Thyroid gland (tissue), 4 donors: ENCODE measurements around the gene C19orf12. TPM values are rescaled to one million over a fixed set of nuclear protein-coding genes. Genes with fewer than 3 reads are reported as not detected.
A peak's percentile ranks its signal among the peaks of the same experiment; 100 is the strongest.

ENCODE experiments used
- DNase-seq, 2 donors: peaks; one replicate each; pipeline ENCODE4 v3.0.0-alpha.2; 2019
- H3K27ac ChIP-seq, 3 donors: fragments of 200-600 bp; sonication (generic); 1 replicate in 2 of 3; 2 replicates in 1 of 3; pipeline ENCODE4 v1.5.1; 2016 to 2019; ENCODE audit warnings: mild to moderate bottlenecking in 1 of 3, moderate library complexity in 1 of 3
- H3K27me3 ChIP-seq: fragments of 200-600 bp; sonication (generic); one replicate; pipeline ENCODE4 v1.5.1; 2019
- H3K36me3 ChIP-seq, 2 donors: fragments of 200-600 bp; sonication (generic); one replicate each; pipeline ENCODE4 v1.5.1; 2016 to 2019
- H3K4me1 ChIP-seq, 2 donors: fragments of 200-600 bp; sonication (generic); one replicate each; pipeline ENCODE4 v1.5.1; 2017 to 2019
- H3K4me3 ChIP-seq, 3 donors: fragments of 200-600 bp; sonication (generic); replicated peaks in 1 of 3; 1 replicate in 2 of 3; 2 replicates in 1 of 3; pipeline ENCODE4 v1.5.1; 2016; ENCODE audit warnings: mild to moderate bottlenecking in 1 of 3
- H3K9me3 ChIP-seq: fragments of 200-600 bp; sonication (generic); one replicate; pipeline ENCODE4 v1.5.1; 2017
- POLR2A ChIP-seq, 2 donors: fragments of 450-650 bp; IDR thresholded peaks; one replicate each; pipeline ENCODE4 v1.6.1; 2017; ENCODE audit warnings: antibody characterized with exemption in 2 of 2, mild to moderate bottlenecking in 2 of 2, moderate library complexity in 1 of 2
- WGBS, 2 donors: methylation state at CpG; one replicate each; pipeline ENCODE4 v1.1.5; 2017; 5-methylcytosine and 5-hydroxymethylcytosine counted together
- intact Hi-C: fragments of 100-400 bp; cut with DNase I; formaldehyde crosslinking; loops from one replicate; pipeline ENCODE4 v1.15.1; 2023
- total RNA-seq, 4 donors: library from RNA; depleted of rRNA; stranded (reverse); fragments of >200 nt; gene quantifications; one replicate each; pipeline ENCODE4 v1.2.3, GENCODE V29; 2016
- TF ChIP-seq, protein P1 (sequence below), 6 experiments: fragments of 200-600 bp in 3 of 6; fragments of 450-650 bp in 3 of 6; sonication (generic) in 3 of 6; IDR thresholded peaks; one replicate each; pipeline ENCODE4 v1.5.1; 2016 to 2019; ENCODE audit warnings: antibody characterized with exemption in 6 of 6, mild to moderate bottlenecking in 2 of 6, inconsistent platforms in 1 of 6, moderate library complexity in 1 of 6

The C19orf12 gene
- total RNA-seq, 4 donors from 2014 or later = 24.4 to 34.0 (median 31.9) TPM

DNA sequence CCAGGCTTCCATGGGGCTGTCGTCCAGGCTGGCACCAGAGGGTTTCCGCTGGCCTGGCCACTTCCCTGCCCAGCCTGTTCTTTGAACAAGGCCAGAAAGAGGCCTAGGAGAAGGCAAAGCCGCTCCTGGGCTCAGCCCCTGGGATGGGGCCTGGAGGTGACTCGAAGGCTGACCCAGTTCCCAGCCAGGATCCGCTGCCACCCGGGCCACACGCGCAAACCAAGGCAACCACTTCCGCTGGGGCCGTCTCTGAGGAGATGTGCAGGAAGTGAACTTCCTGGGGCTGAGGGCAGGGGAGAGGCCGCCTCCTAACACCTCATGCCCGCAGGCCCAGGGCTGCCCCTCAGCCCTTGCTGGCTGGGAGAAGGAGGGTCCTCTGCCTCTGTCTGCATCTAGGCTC lies 34.6 kb downstream of the C19orf12 start:
- intact Hi-C loops = no loop called here
- no peak overlapping the region for H3K4me3 ChIP-seq
- TF ChIP-seq, protein P1, sequence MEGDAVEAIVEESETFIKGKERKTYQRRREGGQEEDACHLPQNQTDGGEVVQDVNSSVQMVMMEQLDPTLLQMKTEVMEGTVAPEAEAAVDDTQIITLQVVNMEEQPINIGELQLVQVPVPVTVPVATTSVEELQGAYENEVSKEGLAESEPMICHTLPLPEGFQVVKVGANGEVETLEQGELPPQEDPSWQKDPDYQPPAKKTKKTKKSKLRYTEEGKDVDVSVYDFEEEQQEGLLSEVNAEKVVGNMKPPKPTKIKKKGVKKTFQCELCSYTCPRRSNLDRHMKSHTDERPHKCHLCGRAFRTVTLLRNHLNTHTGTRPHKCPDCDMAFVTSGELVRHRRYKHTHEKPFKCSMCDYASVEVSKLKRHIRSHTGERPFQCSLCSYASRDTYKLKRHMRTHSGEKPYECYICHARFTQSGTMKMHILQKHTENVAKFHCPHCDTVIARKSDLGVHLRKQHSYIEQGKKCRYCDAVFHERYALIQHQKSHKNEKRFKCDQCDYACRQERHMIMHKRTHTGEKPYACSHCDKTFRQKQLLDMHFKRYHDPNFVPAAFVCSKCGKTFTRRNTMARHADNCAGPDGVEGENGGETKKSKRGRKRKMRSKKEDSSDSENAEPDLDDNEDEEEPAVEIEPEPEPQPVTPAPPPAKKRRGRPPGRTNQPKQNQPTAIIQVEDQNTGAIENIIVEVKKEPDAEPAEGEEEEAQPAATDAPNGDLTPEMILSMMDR (IDR thresholded peaks at IDR 0.05) = no peak
- TF ChIP-seq POLR2A (IDR thresholded peaks at IDR 0.05) = no peak
- H3K27ac ChIP-seq = peak overlapping the region in 1 of 3 donors; percentile 6
- peak in 1 of 2 donors; percentile 25 for DNase-seq
- no peaks in the 10 kb centered on the region for H3K9me3 ChIP-seq
- peaks cover 0 to 5% of the 10 kb centered on the region in 2 donors for H3K36me3 ChIP-seq
- peaks cover 9 to 26% of the 10 kb centered on the region in 2 donors for H3K4me1 ChIP-seq
- WGBS, 2 donors = 63% methylated on average over 9 of the region's 12 CpGs; no CpG with 5 or more reads in 1 of the 2 donors
- H3K27me3 ChIP-seq = no peaks in the 10 kb centered on the region

DNA sequence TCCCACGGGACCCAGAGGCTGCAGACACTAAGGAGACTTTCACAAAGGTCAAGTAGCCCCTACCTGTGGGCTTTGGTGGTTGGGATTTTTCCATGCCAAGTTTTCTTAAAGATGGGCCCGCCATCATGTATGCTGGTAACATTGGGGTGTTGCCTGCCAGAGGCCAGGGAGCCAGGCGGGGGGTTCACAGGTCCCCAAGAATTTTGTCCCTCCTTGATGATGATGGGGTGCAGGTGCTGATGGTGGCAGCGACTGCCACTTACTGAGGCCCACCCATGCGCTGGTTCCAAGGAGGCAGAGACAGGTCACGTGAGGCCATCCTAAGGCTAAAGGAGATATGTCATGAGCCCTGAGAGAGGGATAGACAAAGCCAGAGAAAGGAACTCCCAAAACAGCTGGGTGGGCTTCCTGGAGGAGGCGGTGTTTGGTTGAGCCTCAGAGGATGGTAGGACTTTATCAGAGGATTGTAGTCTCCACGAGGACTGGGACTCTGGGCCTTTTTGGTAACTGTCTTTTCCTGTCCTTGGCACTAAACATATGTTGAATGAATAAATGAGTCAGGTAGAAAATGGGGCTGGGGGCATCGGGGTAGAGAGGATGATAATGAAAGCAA lies 35.4 kb downstream of the C19orf12 start:
- H3K27ac ChIP-seq = no peak overlapping the region
- no peak for TF ChIP-seq POLR2A (IDR thresholded peaks at IDR 0.05)
- TF ChIP-seq, protein P1 (IDR thresholded peaks at IDR 0.05) = no peak
- H3K4me3 ChIP-seq = no peak overlapping the region
- H3K4me1 ChIP-seq = peaks cover 9 to 26% of the 10 kb centered on the region in 2 donors
- DNase-seq = no peak
- peaks cover 6 to 11% of the 10 kb centered on the region in 2 donors for H3K36me3 ChIP-seq
- H3K27me3 ChIP-seq = no peaks in the 10 kb centered on the region
- intact Hi-C loops = no loop called here
- no peaks in the 10 kb centered on the region for H3K9me3 ChIP-seq
- WGBS, 2 donors = 89 to 92% methylated on average over 9 of the region's 9 CpGs

DNA sequence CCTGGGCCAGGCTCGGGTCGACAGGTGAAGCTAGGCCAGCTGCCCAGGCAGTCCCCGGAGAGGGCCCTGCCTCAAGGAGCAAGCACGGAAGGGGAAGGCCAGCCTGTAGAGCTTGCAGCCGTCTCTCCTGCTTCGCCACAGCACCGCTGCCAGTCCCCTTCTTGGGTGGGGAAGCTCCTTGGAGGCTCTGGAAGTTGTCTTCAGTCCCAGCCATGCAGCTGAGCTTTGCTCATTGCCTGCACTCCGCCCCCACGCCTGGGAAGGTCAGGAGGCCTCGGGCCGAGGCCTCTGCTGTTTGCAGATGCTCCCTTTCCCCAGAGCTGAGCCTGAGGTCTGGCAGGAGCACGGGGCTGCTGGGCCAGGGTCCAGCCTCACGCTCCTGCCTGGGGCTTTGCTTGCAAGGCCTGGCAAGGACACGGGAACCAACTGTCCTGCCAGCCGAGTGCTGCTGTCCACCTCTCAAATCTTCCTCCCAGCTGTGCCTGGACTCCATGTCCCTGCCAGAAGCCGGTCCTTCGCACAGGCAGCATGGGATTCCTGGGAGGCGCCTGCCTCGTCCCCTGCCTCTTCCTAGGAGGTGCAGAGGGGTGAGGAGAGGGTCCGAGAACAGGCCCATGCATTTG lies 36.5 kb downstream of the C19orf12 start:
- H3K9me3 ChIP-seq = no peaks in the 10 kb centered on the region
- DNase-seq = peak in 1 of 2 donors; percentile 28
- TF ChIP-seq POLR2A (IDR thresholded peaks at IDR 0.05) = no peak
- TF ChIP-seq, protein P1 (IDR thresholded peaks at IDR 0.05) = no peak
- WGBS, 2 donors = 74 to 80% methylated on average over 10 to 17 of the region's 20 CpGs
- H3K4me1 ChIP-seq = peaks cover 9 to 26% of the 10 kb centered on the region in 2 donors
- H3K27me3 ChIP-seq = no peaks in the 10 kb centered on the region
- H3K27ac ChIP-seq = no peak overlapping the region
- no peak overlapping the region for H3K4me3 ChIP-seq
- H3K36me3 ChIP-seq = peaks cover 12 to 19% of the 10 kb centered on the region in 2 donors
- intact Hi-C loops = no loop called here

DNA sequence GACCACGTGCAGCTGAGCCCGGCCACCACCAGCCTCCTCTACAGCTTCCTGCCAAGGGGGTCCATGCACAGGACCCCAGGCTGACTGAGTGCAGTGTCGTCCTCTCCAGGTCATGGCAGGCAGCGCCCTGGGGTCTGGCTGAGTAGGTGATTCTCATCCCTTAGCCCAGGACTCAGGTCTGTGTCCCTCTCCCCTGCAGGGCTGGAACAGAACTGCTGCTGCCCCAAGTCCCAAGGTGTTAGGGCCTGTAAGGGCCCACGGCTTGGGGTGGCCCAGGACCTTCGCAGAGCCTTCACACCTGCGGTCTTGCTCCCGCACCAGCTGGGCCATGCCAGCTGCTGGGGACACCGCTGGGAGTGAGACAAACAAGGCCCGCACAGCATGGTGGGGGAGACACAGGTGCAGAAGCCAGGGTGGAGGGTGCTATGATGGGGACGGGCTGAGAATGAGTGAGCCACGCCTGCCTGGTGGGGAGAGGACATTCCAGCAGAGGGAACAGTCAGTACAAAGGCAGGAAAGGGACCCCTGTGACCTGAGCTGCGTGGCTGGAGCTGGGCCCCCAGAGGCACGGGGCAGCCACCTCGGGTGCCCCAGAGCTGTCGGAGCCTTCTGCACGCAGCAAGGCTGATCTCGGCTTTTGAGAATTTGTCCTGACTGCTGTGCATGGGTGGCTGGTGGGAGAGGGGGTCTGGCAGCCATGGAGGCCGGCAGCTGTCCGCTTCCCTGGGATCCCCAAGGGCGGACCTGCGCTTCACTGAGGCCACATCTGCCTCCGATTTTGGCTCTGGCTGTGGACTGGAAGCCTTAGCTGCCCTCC lies 37.9 kb downstream of the C19orf12 start:
- H3K27me3 ChIP-seq = no peaks in the 10 kb centered on the region
- H3K27ac ChIP-seq = peak overlapping the region; percentile 6 to 65 (median 27)
- no peak overlapping the region for H3K4me3 ChIP-seq
- H3K4me1 ChIP-seq = peaks cover 9 to 34% of the 10 kb centered on the region in 2 donors
- DNase-seq = no peak
- H3K36me3 ChIP-seq = peaks cover 12 to 19% of the 10 kb centered on the region in 2 donors
- H3K9me3 ChIP-seq = no peaks in the 10 kb centered on the region
- TF ChIP-seq POLR2A (IDR thresholded peaks at IDR 0.05) = no peak
- TF ChIP-seq, protein P1 (IDR thresholded peaks at IDR 0.05) = no peak
- 88 to 94% methylated on average over 18 of the region's 23 CpGs for WGBS, 2 donors
- intact Hi-C loops = no loop called here
